GM12872 (cell line): Measurements from ENCODE around the gene MT1HL1.

Experiments used
- CTCF ChIP-seq: IDR thresholded peaks from 3 replicates; pipeline ENCODE4 v1.5.1; 2011; ENCODE audit warnings: low read depth, mild to moderate bottlenecking, low read length, moderate library complexity; ENCODE audit not compliant: insufficient read depth

The MT1HL1 gene

DNA sequence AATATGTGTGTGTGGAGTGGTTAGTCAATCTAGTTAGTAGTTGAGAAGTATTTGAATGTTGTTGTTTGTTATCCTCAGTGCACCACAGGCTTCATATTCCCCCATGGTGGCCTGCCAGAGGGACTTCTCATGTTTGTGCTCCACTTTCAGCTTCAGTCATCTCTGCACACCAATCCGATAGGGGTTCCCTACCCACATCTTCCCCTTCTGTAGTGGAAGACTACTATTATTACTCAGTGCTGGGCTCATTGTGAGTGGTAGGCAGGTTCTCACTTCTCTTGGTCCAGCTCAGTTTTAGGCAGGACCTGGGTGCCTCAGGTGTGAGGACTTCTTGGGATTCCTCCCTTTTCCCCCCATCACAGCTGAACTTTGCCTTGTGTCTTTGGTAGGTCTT lies 14.2 kb downstream of the MT1HL1 start:
- no peak for TF ChIP-seq CTCF

- TF ChIP-seq CTCF: no peak
Measured at GRCh38 chr1:236989290-236990051, 14.8 kb downstream of the MT1HL1 start.

GRCh38 chr1:236983818-236984217 lies 20.4 kb downstream of the MT1HL1 start:
- TF ChIP-seq CTCF: no peak

- TF ChIP-seq CTCF: no peak
Measured at GRCh38 chr1:236982380-236982779, 21.9 kb downstream of the MT1HL1 start.

DNA sequence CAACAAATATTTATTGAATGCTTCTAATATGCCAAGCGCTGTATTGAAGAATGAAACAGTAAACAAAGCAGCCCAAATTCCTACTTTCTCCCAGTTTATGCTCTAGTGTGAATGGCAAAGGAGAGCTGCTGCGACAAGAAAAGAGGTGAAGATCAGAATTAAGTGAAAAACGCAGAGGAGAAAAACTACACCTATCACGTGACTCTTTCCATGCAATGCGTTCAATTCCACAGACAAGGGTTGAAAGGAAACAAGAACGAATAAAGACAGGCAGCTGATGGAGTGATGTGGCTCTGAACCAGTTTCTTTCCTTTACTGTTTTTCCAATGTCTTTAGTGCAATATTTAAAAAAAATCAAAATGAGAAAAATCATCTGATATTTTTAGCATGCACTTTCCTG lies 23.6 kb downstream of the MT1HL1 start:
- no peak for TF ChIP-seq CTCF

GRCh38 chr1:236979149-236979900 lies 24.9 kb downstream of the MT1HL1 start:
- no peak for TF ChIP-seq CTCF

- TF ChIP-seq CTCF: no peak
Measured at GRCh38 chr1:236978740-236979139, 25.5 kb downstream of the MT1HL1 start.
